Thoracic aorta (tissue), 2 donors: ENCODE results near the gene KRTAP19-7. TPM values are rescaled to one million over a fixed set of nuclear protein-coding genes. Genes with fewer than 3 reads are reported as not detected.

ENCODE experiments used
- ATAC-seq: fragments of 150-250 bp; one replicate; pipeline ENCODE4 v1.8.0; 2017; ENCODE audit warnings: low read depth; ENCODE audit not compliant: insufficient number of reproducible peaks, low FRiP score
- DNase-seq: peaks from one replicate; pipeline ENCODE4 v3.0.0-alpha.2; 2020; ENCODE audit warnings: low spot score
- H3K27ac ChIP-seq, 2 donors: fragments of 200-600 bp; sonication (generic); 1 replicate in 1 of 2; 2 replicates in 1 of 2; pipeline ENCODE4 v1.5.1; 2016; ENCODE audit warnings: mild to moderate bottlenecking in 2 of 2, moderate library complexity in 2 of 2
- H3K27me3 ChIP-seq: fragments of 200-600 bp; sonication (generic); replicated peaks from 2 replicates; pipeline ENCODE4 v1.6.0; 2016; ENCODE audit warnings: mild to moderate bottlenecking; ENCODE audit not compliant: insufficient read depth
- H3K36me3 ChIP-seq: fragments of 200-600 bp; sonication (generic); one replicate; pipeline ENCODE4 v1.5.1; 2016
- H3K4me1 ChIP-seq, 2 donors: fragments of 200-600 bp; sonication (generic); 1 replicate in 1 of 2; 2 replicates in 1 of 2; pipeline versions ENCODE4 v1.5.1 to v1.6.0; 2016; ENCODE audit warnings: low read depth in 2 of 2, mild to moderate bottlenecking in 1 of 2; ENCODE audit not compliant: control insufficient read depth in 1 of 2
- H3K4me3 ChIP-seq: fragments of 200-600 bp; sonication (generic); 2 replicates; pipeline ENCODE4 v1.5.1; 2016; ENCODE audit warnings: mild to moderate bottlenecking
- H3K9me3 ChIP-seq: fragments of 200-600 bp; sonication (generic); 2 replicates; pipeline ENCODE4 v1.5.1; 2016
- CTCF ChIP-seq: fragments of 200-600 bp; sonication (generic); IDR thresholded peaks from one replicate; pipeline ENCODE4 v1.5.1; 2019; ENCODE audit warnings: antibody characterized with exemption
- total RNA-seq, 2 donors: library from RNA; depleted of rRNA; stranded (reverse); fragments of >200 nt; gene quantifications; one replicate each; pipeline versions ENCODE4 v1.1.0 to v1.2.3, GENCODE V29; 2016

Gene KRTAP19-7
- total RNA-seq, 2 donors from 2014 or later: not detected

DNA sequence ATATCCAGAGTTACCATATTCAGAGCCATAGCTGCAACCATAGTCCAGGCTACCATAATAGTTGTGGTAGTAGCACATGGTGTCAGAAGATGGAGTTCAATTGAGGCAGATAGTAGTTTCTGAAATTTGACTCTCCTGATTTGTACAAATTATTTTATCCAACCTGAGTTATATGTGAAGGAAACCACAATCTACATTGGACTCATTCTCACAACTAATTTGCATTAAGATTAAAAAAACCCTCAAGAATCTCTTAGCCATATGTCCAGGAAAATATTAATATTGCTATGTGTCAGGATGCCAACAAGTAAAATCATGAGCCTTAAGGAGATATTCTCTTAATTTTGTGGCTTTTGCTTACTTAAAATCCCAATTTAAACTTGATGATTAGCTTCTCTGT lies 29.2 kb upstream of the KRTAP19-7 start, which contains the start of gene KRTAP22-2:
Gene KRTAP22-2 (minus strand): TSS at position 101 of the 400 bp plus-strand sequence.
- no peaks in the 10 kb centered on the region for H3K4me1 ChIP-seq
- no peaks in the 10 kb centered on the region for H3K27me3 ChIP-seq
- no peak for DNase-seq
- no peak for ATAC-seq
- H3K4me3 ChIP-seq: no peak within 1 kb of the TSS
- no peaks in the 10 kb centered on the region for H3K36me3 ChIP-seq
- TF ChIP-seq CTCF: no peak
- H3K9me3 ChIP-seq: no peaks in the 10 kb centered on the region
- no peak within 1 kb of the TSS for H3K27ac ChIP-seq

- Histone ChIP-seq H3K27ac (no peak overlapping the region), H3K4me1 (no peaks in the 10 kb centered on the region), H3K36me3 (no peaks in the 10 kb centered on the region), H3K27me3 (no peaks in the 10 kb centered on the region), H3K4me3 (no peak overlapping the region), H3K9me3 (no peaks in the 10 kb centered on the region)
- ATAC-seq (no peak), DNase-seq (no peak)
- no peak for TF ChIP-seq CTCF
These were observed 21.8 kb upstream of the KRTAP19-7 start for GRCh38 chr21:30582870-30583269.

DNA sequence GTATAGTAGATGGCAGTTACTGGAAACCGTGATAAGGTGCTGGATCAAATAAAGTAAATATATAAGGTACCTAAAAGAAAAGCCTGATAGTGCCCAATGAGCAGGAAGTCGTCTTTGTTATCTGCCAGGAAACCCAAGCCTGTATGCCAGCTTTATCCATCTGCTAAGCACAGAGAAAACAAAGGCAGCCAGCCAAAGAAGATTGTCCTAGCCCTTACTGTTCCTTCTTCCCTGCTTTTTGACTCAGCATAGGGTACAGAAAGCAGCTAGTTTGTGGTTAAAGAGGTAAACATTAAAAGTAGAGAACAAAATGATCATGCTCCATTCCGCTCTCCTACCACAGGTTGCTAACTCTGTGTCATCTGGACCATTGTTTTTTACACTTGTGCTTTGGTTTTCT lies 19.0 kb upstream of the KRTAP19-7 start:
- no peak overlapping the region for H3K4me3 ChIP-seq
- no peaks in the 10 kb centered on the region for H3K9me3 ChIP-seq
- DNase-seq: no peak
- ATAC-seq: no peak
- no peaks in the 10 kb centered on the region for H3K4me1 ChIP-seq
- no peak overlapping the region for H3K27ac ChIP-seq
- TF ChIP-seq CTCF: no peak
- H3K36me3 ChIP-seq: no peaks in the 10 kb centered on the region
- no peaks in the 10 kb centered on the region for H3K27me3 ChIP-seq

GRCh38 chr21:30579346-30579745 lies 18.2 kb upstream of the KRTAP19-7 start:
- Histone ChIP-seq H3K4me1 (no peaks in the 10 kb centered on the region), H3K36me3 (no peaks in the 10 kb centered on the region), H3K4me3 (no peak overlapping the region), H3K27me3 (no peaks in the 10 kb centered on the region), H3K9me3 (no peaks in the 10 kb centered on the region), H3K27ac (no peak overlapping the region)
- ATAC-seq (no peak), DNase-seq (no peak)
- no peak for TF ChIP-seq CTCF

DNA sequence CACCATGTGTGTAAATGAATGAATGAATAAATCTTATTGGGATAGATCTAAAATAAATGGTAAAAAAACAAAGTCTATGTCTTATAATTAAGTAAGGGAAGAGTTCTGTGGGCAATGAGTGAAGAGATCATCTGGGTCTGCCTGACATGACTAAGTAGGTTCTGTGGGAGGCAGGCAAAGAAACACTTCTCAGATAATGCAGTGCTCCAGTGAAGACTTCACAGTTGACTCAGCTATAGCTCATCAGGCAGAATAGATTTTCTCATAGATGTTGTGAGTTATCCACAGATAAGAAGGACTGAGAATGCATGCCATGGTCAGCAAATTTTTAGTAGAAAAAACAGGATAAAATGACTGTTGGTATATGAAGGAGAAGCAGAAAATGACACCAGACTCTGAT lies 16.7 kb upstream of the KRTAP19-7 start:
- Histone ChIP-seq H3K4me1 (no peaks in the 10 kb centered on the region), H3K27ac (no peak overlapping the region), H3K27me3 (no peaks in the 10 kb centered on the region), H3K9me3 (no peaks in the 10 kb centered on the region), H3K36me3 (no peaks in the 10 kb centered on the region), H3K4me3 (no peak overlapping the region)
- DNase-seq (no peak), ATAC-seq (no peak)
- no peak for TF ChIP-seq CTCF
